Esophagus muscularis mucosa (tissue), 4 donors: Measurements from ENCODE around the gene NEK7.

Experiments
- EP300 ChIP-seq: sonication (generic); formaldehyde crosslinking; IDR thresholded peaks from one replicate; pipeline ENCODE4 v1.6.1; 2017; ENCODE audit warnings: antibody characterized with exemption
- POLR2A ChIP-seq: fragments of 450-650 bp; IDR thresholded peaks from one replicate; pipeline ENCODE4 v1.6.1; 2017; ENCODE audit warnings: antibody characterized with exemption, moderate library complexity, mild to moderate bottlenecking, low read depth
- TF ChIP-seq, protein P1 (sequence below), 3 experiments: fragments of 200-600 bp in 2 of 3; fragments of 450-650 bp in 1 of 3; sonication (generic) in 2 of 3; IDR thresholded peaks; one replicate each; pipeline ENCODE4 v1.5.1; 2017 to 2019; ENCODE audit warnings: antibody characterized with exemption in 3 of 3, mild to moderate bottlenecking in 2 of 3, moderate library complexity in 1 of 3

DNA sequence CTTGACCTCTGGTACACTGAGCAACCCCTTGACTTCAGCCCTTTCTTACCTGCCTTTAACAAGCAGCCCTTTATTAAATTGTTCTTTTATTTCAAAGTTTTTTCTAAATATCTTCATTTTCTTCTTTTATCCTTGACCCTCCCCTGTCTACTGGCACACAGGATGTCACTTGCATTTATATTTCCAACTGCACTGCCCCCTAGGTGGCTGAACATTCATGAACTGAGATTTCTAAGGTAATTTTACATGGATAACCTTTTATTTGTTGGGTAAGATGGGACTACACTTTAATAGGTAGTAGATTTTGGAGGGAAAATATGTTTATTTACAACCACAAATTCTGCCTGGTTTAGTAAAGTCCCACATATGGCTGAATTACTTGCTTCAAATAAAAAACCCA lies 193.7 kb downstream of the NEK7 start:
- no peak for TF ChIP-seq EP300
- TF ChIP-seq, protein P1, sequence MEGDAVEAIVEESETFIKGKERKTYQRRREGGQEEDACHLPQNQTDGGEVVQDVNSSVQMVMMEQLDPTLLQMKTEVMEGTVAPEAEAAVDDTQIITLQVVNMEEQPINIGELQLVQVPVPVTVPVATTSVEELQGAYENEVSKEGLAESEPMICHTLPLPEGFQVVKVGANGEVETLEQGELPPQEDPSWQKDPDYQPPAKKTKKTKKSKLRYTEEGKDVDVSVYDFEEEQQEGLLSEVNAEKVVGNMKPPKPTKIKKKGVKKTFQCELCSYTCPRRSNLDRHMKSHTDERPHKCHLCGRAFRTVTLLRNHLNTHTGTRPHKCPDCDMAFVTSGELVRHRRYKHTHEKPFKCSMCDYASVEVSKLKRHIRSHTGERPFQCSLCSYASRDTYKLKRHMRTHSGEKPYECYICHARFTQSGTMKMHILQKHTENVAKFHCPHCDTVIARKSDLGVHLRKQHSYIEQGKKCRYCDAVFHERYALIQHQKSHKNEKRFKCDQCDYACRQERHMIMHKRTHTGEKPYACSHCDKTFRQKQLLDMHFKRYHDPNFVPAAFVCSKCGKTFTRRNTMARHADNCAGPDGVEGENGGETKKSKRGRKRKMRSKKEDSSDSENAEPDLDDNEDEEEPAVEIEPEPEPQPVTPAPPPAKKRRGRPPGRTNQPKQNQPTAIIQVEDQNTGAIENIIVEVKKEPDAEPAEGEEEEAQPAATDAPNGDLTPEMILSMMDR (IDR thresholded peaks at IDR 0.05): no peak
- no peak for TF ChIP-seq POLR2A
